Measurements from ENCODE around the gene ATF3.
"Not testable (repeated sequence)": the region's sequence is repeated elsewhere in the genome, so short reads cannot be mapped to it uniquely, and the experiment has no call there.

Gene ATF3

GRCh38 chr1:212651521-212651920 lies 43.0 kb downstream of the ATF3 start:
- no peak for DNase-seq (ENCODE audit: low read depth)

DNA sequence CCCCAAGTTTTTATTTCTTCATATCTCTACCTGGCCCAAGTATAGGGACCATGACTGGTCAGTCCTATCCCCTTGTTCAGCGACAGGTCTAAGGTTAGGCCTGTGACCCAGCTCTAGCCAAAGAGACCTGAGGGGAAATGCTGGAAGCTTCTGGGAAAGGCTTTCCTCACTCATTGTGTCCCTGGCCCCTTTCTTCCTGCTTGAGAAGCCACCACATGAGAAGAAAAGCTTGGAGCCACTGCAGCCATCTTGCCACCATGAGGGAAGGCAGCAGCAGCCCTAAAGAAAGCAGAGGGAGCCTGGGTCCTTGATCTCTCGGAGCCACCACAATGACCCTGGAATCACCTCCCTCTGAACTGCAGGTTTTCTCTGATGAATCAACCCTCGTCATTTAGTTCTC lies 43.4 kb downstream of the ATF3 start:
- DNase-seq (ENCODE audit: low read depth), result no peak

- no peak for DNase-seq (ENCODE audit: low read depth)
Measured at GRCh38 chr1:212652609-212653008, 44.0 kb downstream of the ATF3 start.

DNA sequence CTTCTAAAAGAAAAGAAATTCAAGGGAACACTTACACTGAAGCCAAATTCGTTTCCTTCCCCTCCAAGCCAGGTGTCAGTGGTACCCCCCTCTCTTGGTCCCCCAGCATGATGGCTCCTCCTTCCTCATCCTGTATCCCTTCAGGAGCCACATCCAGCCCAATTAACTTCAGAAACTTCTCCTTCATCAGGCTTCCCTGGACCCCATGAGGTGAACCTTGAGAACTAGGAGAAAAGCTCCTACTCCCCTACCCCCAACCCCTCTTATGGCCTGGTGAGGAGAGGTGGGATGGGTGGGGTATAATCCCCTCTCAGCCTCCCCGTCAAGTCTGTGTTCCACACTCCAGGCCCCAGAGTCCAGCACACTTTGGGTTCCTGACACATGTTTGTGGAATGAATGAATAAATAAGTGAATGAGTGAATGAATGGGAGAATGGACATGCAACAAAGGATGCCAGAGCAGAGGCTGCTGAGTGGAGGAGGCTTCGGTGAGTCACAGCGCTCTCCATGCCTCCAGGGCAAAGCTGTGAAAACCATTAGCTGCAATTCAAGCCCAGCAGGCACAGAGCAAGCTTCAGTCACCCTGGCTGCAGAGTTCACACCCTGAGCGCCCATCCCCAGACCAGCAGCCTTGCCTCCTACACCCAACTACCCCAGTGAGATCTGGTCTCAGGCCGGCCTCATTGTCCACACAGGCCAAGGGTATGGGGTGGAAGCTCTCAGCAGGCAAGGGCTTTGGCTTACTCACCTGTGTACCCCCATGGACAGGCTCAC lies 47.3 kb downstream of the ATF3 start:
- no peak for DNase-seq (ENCODE audit: low read depth)

- DNase-seq (ENCODE audit: low read depth), result no peak
Measured at GRCh38 chr1:212656730-212657129, 48.2 kb downstream of the ATF3 start.

GRCh38 chr1:212658250-212658649 lies 49.7 kb downstream of the ATF3 start:
- not testable (repeated sequence) for DNase-seq (ENCODE audit: low read depth)

DNA sequence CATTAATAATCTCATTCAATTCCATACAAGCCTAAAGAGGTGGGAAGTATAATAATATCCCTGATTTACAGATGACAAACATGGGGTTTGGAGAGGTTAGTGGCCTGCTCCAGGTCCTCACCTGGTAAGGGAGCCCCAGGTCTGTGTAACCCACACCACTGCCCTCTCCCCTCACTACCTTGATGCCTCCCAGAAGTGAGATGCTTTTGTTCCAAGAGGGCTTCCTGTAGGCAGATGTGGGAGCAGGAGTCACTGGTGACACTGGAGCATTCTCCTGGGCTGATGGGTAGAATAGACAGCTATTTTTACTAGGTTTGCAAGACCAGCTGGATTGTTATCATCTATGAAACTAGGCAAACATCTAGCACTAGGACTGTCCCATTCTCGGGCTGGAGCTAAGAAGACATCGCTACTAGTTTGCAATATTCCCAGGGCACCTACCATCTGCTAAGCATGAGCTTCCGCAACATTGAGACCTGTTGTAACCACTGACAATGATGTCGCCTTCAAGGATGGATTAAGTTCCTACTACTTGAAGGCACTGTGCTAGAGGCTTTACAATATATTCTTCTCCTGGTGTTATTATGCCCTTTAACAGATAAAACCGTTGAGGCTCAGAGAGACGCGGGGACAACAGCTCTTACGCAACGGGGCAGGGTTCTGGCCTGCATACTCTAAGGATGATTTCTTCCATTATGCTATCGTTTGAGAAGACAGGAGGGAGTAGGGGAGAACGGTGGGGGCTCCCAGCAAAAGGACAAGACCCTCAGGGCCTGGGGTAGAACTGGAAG lies 56.0 kb downstream of the ATF3 start:
- DNase-seq (ENCODE audit: low read depth), result no peak

DNA sequence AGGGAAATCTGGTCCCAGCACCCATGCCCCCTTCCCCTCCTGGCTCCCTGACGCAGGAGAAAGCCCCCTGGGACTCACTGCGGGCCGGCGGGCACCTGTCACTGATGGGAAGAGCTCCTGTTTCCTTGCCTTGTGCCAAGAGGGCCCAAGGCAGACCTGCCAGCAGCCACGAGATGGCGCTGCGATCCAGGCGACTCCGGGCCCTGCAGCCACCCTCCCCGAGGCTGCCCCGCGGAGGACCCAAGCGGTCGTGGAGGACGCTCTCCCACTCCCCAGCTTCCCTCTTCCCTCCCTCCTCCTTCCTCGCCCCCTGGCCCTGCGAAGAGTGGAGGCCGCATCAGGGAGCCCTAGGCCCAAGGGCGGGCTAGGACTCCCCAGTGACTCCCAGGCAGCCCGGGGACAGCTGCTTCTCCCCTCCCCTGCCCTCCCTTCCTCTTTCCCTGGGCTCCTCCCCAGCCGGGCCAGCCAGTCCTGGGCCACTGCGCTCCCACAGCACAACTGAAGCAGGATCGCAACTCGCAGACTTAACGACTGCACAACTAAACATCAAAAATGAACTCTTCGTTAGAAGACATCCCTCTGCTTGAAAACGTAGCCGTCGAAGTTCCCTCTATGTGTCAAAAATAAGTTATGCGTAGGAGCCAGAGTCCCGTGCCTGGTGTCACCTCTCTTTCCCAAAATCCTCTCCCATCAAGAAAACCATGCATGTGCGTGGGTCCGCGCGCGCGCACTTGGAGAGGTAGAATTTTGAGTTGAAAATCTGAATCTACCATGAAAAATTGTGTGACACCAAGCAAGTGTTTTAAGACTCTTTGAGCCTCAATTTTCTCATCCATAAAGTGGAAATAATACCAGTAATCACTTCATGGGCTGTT lies 56.9 kb downstream of the ATF3 start:
- peak; percentile 68 for DNase-seq (ENCODE audit: low read depth)

- no peak for DNase-seq (ENCODE audit: low read depth)
Measured at GRCh38 chr1:212666116-212666775, 57.7 kb downstream of the ATF3 start.

DNA sequence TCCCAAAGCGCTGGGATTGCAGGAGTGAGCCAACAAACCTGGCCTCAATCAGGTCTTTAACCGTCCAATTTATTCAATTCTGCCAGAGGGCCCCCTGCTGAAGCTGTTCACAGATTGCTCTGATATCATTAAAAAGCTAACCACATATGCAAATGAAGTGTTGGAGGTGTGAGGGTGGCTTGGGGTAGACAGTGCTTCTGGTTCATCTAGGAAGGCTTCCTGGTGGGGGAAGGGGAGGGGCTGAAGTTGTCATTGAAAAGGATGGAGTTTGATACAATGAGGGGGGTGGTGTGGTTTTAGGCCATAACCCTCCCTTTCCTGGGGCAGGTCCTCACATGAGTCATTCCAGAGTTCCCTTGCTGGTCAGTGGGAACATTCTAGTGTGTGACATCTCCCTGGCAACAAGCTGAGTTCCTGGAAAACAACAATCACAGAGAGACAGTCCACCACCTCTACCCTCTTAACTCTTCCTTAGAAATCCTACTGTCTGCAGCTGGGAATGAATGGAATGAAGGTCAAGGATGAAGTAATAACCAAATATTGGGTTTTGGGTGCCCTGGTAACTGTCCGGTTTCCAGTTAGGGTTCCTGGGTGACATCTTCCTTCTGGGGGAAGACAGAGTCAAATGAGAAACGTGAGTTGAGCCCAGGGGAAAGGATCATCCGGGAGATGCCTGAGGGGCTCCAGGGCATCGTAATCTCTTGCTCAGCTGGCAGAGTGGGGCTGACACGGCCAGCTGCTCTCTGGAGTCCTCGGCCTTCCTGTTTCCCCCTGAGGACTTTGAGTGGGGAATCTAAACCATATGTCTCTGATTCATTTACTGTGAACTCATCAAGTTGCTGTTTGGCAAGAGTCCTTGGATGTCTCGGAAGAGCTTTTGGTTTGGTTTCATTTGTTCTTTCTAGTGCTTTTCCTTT lies 58.9 kb downstream of the ATF3 start:
- DNase-seq (ENCODE audit: low read depth), result no peak

- DNase-seq (ENCODE audit: low read depth), result no peak
Measured at GRCh38 chr1:212668477-212668876, 59.9 kb downstream of the ATF3 start.

- no peak for DNase-seq (ENCODE audit: low read depth)
Measured at GRCh38 chr1:212669102-212669501, 60.5 kb downstream of the ATF3 start.

GRCh38 chr1:212669600-212669999 lies 61.0 kb downstream of the ATF3 start:
- DNase-seq (ENCODE audit: low read depth), result no peak

- DNase-seq (ENCODE audit: low read depth), result no peak
Measured at GRCh38 chr1:212670301-212670700, 61.7 kb downstream of the ATF3 start.

Data from activated T-cell treated with anti-CD3 and anti-CD28 coated beads for 24 hours (primary cell).